ENCODE results near the gene HAND1.

GRCh38 chr5:154518438-154518867, 40.4 kb upstream of the HAND1 start:
- TF ChIP-seq, protein P1, sequence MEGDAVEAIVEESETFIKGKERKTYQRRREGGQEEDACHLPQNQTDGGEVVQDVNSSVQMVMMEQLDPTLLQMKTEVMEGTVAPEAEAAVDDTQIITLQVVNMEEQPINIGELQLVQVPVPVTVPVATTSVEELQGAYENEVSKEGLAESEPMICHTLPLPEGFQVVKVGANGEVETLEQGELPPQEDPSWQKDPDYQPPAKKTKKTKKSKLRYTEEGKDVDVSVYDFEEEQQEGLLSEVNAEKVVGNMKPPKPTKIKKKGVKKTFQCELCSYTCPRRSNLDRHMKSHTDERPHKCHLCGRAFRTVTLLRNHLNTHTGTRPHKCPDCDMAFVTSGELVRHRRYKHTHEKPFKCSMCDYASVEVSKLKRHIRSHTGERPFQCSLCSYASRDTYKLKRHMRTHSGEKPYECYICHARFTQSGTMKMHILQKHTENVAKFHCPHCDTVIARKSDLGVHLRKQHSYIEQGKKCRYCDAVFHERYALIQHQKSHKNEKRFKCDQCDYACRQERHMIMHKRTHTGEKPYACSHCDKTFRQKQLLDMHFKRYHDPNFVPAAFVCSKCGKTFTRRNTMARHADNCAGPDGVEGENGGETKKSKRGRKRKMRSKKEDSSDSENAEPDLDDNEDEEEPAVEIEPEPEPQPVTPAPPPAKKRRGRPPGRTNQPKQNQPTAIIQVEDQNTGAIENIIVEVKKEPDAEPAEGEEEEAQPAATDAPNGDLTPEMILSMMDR (IDR thresholded peaks at IDR 0.05) = no peak
- no peak for TF ChIP-seq POLR2A (IDR thresholded peaks at IDR 0.05)
- TF ChIP-seq POLR2AphosphoS5 (IDR thresholded peaks at IDR 0.05; ENCODE audit: insufficient read depth in 1 of 2, low read depth in 1 of 2) = no peak
